GM19023 (cell line): ENCODE data around the gene ANAPC2.
"Not testable (repeated sequence)": the region's sequence is repeated elsewhere in the genome, so short reads cannot be mapped to it uniquely, and the experiment has no call there.

Source experiments
- ATAC-seq: cut with Tn5 transposase; IDR thresholded peaks from one replicate; pipeline ENCODE4 v1.9.1; 2021; ENCODE audit warnings: mild to moderate bottlenecking, moderate library complexity; ENCODE audit not compliant: unreplicated experiment

Gene ANAPC2

DNA sequence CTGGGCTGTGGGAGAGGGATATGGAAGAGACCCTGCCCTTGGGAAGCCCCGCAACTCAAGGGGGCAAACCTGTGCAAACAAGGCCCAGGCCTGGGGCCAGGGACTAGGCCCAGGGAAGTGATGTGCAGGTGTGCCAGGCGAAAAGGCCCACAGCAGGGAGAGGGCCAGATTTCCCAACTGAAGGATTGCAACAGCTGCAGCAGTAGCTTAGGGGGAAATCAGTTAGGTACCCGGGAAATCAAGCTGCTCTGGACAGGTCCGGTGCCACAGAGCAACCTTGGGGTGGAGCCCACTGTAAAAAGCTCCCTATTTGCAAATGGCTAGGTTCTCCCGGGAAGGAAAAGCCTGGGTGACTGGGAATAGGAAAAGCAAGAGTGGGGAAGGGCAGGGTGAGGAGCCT lies 39.0 kb downstream of the ANAPC2 start:
- ATAC-seq = no peak

DNA sequence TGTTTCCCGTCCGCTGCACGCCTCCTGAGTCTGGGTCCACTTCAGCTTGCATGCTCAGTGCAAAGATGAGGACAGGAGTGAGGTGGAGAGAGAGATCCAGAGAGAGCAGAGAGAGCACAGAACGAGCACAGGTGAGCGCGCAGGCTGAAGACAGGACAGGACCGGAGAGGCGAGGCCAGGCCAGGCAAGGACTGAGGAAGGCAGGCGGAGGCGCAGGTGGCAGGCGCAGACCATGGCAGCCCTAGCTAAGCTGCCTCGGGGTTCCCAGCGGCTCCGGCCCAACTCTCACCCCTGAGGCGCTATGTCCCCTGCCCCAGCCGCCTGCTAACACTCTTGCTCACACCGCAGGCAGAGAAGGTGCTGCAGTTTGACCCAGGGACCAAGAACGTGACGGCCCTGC lies 39.7 kb downstream of the ANAPC2 start:
- ATAC-seq = no peak

GRCh38 chr9:137148242-137148641 lies 40.1 kb downstream of the ANAPC2 start:
- no peak for ATAC-seq

- ATAC-seq = no peak
These were observed 40.6 kb downstream of the ANAPC2 start for GRCh38 chr9:137147793-137148160.

- no peak for ATAC-seq
These were observed 41.1 kb downstream of the ANAPC2 start for GRCh38 chr9:137147091-137147792.

GRCh38 chr9:137146527-137146918 lies 41.8 kb downstream of the ANAPC2 start:
- ATAC-seq = no peak

DNA sequence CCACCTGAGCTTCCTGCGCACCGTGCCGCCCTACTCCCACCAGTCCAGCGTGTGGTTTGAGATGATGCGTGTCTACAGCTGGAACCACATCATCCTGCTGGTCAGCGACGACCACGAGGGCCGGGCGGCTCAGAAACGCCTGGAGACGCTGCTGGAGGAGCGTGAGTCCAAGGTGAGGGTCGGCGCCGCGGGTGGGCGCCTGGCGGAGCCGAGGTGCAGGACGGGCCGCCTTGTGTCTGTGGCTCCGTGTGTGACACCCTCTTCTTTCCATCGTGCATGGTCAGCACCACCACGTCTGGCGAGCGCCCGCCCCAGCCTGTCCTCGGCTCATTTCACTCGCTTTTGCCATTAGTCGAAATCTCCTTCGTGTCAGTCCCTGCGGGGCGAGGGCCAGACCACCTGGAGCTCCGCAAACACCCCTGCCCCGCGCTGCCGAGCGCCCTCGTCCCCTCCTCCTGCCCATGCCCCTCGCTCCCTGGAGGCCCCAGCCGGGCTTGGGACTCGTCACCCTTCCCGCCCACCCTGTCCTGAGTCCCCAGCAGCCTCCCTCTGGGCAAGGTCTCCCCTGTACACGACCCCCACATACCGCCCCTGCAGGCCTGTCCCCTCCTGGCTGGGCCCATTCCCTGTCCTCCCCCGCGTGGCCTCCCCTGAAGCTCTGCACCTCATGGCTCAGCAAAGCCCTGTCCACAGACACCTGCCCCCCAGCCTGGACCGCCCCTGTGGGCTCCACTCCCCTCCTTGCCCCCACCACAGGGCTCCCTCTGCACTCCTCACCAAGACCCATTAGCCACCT lies 42.4 kb downstream of the ANAPC2 start:
- no peak for ATAC-seq

- ATAC-seq = no peak
These were observed 44.9 kb downstream of the ANAPC2 start for GRCh38 chr9:137143459-137143858.

DNA sequence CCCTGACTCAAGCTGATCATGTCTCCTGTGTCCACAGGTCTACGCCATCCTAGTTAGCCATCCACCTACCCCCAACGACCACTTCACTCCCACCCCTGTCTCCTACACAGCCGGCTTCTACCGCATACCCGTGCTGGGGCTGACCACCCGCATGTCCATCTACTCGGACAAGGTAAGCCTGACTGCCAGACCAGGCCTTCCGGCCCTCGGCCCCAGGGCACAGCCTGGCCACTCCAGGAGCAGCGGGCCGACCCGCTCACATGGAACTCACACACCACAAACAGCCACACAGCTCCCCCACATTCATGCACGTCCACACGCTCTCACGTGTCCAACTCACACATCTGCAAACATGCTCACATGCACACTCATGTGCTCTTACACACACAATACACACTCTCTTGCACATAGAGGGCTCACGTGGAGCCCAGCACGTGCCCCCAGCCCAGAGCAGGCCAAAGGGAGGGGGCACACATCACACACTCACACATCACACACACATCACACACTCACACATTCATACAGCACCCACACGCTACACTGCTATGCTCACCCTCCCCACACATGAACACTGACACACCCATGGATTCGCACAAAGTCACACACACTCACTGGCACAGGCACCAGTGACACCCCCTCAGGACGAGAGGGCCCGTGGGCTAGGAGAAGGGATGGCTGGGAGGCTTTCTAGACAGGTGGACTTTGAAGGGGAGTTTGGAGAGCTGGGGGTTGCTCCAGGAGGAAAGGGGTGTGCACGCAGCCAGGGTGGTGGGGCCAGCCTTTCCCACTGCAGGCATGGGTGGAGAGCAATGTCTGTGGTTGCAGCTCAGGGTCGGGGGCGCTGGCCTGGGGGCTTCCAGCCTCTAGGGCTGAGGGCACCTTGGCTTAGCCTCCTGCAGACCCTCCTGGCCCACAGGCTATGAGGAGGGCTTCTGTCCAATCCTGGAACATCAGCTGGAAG lies 46.1 kb downstream of the ANAPC2 start:
- ATAC-seq = no peak

DNA sequence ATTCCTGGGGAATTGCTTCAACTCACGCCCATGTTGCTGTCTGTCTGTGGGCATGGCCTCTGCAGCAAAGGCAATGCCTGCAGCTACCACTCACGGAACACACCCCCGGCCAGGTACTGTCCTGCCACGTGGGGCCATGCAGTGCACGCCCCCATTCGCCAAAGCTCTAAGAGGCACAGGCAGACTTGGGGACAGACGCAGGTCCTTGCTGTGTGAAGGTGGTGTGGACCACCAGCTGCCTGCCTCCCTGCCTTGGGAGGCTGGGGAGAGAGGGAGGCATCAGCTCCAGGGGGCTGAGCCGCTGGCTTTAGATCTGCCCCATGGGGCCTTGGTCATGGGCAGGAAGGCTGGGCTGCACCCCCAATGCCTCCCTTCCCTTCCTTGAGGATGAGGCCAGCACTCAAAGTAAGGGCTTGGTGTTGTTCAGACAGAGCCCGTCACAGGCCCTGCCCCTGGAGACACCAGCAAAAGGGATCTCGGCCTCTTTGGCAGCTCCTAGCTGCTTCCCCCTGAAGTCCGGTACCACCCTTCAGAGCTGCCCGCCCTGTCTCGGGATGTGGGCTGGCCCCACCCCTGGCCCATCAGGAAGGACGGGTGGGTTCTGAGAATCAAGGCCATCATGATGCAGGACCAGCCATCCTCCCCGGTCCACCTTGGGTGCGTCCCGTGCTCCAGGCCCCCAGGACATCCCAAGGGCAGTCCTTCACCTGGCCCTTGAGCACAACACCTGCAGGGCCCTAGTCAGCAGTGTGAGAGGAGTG lies 47.1 kb downstream of the ANAPC2 start:
- no peak for ATAC-seq

- ATAC-seq = no peak
These were observed 48.0 kb downstream of the ANAPC2 start for GRCh38 chr9:137140151-137141012.

GRCh38 chr9:137139468-137140150 lies 48.8 kb downstream of the ANAPC2 start:
- ATAC-seq = no peak

DNA sequence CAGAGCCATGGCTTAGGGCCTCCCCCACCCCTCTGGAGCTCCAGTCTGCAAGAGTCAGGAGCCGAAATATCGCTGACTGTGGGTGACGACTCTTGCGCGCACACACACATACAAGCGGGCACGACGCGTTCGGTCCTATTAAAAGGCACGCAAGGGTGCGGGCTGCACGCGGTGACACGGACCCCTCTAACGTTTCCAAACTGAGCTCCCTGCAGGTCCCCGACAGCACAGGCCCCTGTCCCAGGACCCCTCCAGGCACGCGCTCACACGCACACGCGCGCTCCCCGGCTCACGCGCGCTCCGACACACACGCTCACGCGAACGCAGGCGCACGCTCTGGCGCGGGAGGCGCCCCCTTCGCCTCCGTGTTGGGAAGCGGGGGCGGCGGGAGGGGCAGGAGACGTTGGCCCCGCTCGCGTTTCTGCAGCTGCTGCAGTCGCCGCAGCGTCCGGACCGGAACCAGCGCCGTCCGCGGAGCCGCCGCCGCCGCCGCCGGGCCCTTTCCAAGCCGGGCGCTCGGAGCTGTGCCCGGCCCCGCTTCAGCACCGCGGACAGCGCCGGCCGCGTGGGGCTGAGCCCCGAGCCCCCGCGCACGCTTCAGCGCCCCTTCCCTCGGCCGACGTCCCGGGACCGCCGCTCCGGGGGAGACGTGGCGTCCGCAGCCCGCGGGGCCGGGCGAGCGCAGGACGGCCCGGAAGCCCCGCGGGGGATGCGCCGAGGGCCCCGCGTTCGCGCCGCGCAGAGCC lies 49.5 kb downstream of the ANAPC2 start, which contains the start of gene GRIN1:
GRIN1 (plus strand) TSS at position 433 of the 746 bp plus-strand sequence. CDS start 333 bp downstream, outside the sequence.
- no peak for ATAC-seq

DNA sequence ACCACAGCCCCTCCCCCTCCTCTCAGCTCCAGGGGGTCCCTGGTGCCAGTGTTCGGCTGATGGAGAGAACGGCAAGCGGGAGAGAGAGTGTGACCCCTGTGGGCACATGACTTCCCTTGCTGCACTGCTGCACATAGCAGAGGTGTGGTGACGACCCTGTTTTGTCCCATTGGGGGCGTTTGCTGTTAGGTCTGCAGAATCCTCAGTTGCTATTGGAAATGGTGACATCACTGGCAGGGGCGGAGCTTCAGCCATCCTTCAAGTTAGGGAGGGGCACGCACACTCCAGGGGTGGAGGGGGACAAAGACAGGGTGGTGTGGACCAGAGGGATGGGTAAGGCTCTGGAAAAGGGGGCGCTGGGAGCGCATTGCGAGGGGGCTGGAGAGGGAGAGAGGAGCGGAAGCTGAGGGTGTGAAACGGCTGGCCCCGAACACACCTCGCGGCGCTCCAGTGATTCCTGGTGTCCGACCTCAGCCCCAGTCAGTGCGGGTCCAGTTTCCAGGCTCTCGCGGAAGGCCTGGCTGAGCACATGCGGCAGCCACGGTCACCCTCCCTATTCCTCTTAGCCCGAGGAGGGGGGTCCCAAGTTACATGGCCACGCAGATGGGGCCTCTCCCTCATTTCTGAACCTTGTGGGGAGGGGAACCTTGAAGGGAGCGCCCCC lies 50.2 kb downstream of the ANAPC2 start:
- no peak for ATAC-seq

GRCh38 chr9:137136881-137137607 lies 51.3 kb downstream of the ANAPC2 start:
- ATAC-seq = no peak

DNA sequence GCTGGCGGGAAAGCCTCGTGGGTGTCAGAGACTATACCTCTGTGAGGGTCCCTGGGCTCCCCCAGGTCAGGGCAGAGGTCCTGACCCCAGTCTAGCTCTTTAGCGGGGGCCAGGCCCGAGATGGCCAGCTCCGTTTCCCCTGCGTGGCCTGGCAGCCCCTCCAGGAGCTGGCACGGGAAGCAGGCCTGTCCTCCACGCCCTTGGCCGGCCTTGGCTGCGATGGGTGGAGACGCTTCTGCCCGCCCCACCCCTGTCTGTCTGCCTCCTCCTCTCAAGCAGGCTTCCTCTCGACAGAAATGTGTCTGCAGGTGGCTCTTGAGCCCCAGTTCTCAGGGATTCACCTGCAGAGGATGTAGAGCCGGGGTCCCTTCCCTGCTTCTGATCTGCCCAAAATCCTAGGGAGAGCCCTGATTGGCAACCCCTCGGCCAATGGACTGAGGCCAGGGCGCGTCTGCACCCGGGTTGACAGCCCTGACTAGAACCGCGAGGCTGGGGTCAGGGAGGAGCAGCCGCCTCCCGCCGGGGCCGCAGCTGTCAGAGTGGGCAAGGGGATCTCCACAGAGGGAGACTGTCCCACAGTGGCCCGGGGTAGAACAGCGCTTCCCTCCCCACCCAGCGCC lies 52.0 kb downstream of the ANAPC2 start:
- ATAC-seq = no peak

GRCh38 chr9:137135154-137135553 lies 53.2 kb downstream of the ANAPC2 start:
- ATAC-seq = not testable (repeated sequence)
